Central memory CD4-positive, alpha-beta T cell (primary cell): Measurements from ENCODE around the gene EVI5L.
"Not testable (repeated sequence)": the region's sequence is repeated elsewhere in the genome, so short reads cannot be mapped to it uniquely, and the experiment has no call there.

Experiments
- DNase-seq: peaks from one replicate; pipeline ENCODE4 v3.0.0; 2022

The EVI5L gene

DNA sequence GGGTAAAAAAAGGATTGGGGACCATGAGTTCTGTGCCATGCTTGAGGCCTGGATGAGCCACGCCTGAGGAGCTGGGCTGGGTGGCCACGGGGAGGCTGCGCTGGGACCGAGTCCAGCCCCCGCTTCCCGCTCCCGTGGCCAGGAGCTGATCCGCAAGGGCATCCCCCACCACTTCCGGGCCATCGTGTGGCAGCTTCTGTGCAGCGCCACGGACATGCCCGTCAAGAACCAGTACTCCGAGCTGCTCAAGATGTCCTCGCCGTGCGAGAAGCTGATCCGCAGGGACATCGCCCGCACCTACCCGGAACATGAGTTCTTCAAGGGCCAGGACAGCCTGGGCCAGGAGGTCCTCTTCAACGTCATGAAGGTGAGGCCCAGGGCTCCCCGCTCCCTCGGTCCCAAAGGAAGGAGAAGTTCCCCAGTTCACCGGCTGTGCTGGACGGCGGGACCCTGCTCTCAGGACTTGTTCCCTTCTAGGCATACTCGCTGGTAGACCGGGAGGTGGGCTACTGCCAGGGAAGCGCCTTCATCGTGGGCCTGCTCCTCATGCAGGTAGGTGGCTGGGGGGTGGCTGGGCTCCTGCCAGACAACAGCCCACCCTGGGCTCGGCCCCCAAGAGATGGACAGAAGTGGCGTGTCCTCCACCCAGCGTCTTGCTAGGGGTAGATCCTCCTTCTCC is 18.9 kb downstream of the EVI5L start:
- no peak for DNase-seq

DNA sequence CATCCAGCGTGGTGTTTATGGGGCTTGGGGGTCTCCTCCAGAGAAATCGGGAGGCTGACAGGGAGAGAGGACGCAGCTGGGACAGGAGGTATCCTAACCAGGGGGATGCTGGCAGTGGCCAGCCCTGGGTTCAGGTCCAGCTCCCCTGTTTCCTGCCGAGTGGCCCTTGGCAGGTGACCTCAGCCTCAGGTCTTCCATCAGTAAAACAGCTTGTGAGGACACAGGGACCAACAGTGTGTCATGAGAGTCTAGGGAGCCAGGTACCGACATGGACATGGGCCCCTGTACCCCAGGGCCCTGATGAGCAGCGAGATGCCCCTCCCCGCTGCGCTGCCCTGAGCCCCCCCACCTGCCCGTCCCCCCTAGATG is 19.6 kb downstream of the EVI5L start:
- no peak for DNase-seq

DNA sequence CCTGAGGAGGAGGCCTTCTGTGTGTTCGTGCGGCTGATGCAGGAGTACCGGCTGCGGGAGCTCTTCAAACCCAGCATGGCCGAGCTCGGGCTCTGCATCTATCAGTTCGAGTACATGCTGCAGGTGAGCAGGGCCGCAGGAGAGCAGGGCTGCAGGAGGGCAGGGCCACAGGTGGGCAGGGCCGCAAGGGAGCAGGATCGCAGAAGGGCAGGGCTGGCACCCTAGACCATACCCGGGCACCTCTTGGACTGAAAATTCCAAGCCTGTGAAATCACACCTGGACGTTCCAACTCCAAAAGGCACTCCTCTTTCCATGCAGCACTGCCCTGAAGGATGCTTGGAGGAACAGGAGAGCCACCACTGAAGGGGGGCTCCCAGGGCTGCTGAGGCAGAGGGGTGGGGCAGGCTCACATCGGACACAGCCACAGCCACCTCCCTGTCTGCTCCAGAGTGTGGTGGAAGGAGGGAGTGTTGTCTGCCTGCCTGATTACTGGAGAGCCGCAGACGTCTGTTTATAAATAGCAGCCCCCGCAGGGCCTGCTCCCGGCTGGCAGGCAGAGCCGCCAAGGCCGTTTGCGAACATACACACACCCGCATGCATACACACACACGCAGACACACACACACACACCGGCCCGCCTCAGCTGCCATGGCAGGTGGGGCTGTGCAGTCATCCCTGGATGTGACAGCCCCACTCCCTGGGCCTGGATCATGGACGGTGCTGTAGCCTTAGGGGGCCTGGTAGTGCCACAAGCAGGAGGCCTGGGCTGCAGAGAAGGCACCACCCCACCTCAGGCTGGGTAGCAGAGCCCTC is 20.2 kb downstream of the EVI5L start:
- DNase-seq: no peak

DNA sequence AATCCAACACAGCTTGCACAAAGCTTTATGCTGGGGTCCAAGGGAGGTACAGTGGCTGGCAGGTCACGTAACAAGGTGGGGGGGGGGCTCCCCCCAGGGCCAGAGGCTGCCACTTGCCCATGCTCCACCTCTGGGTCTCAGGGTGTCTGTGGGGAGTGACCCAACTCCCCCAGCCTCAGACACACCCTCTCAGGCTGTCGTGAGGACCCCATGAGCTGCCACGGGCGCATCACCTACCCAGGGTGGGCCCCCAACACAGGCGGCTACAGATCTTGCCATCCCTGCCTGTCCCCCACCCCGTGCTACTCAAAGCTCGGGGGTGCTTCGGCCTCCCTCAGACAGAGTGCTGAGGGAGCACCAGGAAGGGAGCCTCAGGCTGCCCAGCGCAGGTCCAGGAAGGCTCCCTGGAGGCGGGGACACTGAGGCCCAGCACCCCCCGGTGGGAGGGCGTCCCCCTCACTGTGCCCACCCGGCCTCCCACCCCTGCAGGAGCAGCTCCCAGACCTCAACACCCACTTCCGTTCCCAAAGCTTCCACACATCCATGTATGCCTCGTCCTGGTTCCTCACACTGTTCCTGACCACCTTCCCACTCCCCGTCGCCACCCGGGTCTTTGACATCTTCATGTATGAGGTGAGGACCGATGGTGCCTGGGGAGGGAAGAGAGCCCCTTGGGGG is 21.1 kb downstream of the EVI5L start:
- DNase-seq: no peak

DNA sequence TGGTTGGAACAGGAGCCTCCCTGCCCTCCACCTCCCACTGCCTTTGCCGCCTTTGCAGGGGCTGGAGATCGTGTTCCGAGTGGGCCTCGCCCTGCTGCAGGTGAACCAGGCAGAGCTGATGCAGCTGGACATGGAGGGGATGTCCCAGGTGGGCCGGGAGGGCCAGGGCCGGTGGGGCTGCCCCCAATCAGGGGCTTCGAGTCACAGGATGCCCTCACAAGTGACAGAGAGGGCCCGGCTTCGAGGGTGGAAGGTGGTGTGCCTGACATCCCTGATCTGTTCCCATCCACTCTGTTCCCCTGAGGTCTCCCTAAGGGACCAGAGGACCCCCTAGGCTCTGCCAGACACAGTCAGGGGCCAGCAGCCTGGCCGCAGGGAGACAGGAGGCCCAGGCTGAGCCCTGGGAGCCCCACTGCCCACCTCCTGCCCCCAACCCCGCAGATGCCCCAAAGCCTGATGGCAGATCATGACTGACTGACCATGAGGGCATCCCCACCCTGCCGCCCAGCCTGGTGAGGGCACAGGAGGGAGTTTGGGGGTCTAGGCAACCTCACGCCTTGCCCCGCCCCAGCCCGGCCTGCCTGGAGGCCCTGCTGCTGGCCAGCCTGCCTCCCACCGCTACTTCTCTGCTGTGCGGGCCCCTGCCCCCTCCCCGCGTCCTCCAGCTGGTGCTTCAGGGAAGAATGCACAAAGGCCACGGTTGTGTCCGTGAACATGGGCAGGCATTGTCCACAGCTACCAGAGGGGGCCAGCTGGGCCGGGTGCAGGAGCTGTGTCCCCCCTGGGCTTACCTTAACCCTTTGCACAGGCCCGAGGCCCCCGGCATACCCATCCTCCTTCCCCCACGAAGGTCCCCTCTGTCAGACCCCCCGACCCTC is 21.8 kb downstream of the EVI5L start:
- no peak for DNase-seq

DNA sequence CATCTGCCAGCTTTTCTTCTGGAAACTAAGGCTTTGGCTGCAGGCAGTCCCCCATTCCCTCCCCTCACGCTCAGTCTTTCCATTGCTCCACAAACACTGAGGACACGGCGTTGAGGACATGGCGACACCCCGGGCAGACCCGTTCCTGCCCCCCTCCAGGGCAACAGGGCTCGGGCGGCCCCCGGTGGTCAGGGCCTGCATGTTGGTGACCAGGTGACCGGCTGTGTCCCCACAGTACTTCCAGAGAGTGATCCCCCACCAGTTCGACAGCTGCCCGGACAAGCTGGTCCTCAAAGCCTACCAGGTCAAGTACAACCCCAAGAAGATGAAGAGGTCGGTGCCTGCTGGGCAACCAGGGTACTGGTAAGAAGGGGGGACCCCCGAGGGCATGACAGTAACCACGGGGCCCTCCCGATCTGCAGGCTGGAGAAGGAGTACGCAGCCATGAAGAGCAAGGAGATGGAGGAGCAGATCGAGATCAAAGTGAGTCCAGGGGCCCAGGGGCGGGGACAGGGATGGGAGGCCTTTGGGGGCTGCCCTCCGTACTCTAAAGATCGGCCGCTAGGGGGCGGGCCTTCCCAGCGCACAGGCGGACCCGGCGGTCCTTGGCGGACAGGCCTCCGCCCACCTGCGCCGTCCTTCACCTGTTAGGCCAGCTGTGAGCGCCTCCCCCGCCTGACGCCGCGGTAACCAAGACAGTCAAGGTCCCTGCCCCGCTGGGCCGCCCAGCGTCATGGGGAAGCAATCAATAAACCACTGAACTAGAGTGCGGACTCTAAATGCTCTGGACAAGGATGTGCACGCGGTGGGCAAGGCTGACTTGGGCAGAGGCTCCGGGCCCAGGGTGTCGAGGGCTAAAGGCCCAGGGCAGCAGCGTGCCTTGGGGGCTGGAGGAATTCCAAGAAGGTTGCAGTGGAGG is 23.1 kb downstream of the EVI5L start:
- peak; percentile 51 for DNase-seq

DNA sequence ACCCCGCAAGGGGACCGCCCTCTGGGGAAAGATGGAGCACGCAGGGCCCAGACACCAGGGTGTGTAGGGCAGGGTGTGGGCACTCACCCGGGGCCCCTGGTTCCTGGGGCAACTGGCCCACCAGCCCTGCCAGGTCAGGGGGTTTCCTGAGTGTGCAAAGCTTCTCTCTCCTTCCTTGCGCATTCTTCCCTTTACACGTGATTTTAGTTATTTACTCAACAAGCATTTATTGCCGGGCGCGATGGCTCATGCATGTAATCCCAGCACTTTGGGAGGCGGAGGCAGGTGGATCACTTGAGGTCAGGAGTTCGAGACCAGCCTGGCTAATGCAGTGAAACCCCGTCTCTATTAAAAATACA is 23.7 kb downstream of the EVI5L start:
- DNase-seq: no peak

DNA sequence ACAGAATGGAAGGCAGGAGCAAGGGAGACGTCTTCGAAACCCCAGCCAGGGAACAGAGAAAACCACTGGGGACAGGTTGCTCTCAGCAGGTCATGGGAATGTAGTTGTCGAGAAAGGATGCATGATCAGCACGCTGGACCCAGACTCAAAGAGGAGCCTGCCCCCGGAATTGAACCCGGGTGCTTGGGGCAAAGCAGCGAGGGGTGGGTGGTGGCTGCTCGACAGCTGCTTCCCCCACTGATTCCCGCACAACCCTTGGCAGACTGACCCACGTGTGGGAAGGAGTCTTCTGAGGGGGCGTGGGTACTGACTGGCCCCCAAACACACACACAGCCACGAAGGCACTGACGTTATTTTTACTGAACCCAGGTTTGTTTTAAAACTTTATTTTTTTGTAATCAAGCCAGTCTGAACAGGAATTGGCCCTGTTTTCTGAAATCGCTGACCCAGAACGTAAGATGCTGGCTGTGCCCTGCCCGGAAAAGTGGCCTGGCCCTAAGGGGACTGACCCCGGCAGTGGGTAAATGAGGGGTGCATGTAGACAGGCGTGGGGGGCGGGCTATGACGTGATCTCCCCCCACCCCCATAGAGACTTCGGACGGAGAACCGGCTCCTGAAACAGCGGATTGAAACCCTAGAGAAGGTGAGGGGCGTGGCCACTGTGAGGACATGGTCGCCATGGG is 25.5 kb downstream of the EVI5L start:
- DNase-seq: no peak

DNA sequence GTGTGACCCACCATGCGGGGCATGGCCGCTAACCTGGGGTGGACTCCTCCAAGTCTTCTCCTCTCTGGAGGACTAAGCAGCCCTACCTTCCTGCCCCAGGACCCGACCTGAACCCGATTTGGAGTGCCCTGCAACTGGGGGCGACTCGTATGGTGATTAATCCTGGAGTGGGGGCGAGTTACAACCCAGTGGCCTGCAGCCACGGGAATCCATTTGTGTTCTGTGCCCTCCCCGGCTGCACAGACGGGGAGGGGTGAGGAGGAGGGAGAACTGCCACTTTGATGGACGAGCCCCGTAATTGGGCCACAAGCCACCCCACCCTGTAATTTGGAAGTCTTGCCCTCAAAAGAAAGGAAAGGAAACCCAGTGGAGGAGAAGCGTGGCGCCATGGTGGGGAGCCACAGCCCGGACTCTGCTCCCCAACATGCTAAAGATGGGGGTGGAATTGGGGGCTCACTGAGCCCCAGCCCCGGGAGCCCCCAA is 26.1 kb downstream of the EVI5L start:
- no peak for DNase-seq

DNA sequence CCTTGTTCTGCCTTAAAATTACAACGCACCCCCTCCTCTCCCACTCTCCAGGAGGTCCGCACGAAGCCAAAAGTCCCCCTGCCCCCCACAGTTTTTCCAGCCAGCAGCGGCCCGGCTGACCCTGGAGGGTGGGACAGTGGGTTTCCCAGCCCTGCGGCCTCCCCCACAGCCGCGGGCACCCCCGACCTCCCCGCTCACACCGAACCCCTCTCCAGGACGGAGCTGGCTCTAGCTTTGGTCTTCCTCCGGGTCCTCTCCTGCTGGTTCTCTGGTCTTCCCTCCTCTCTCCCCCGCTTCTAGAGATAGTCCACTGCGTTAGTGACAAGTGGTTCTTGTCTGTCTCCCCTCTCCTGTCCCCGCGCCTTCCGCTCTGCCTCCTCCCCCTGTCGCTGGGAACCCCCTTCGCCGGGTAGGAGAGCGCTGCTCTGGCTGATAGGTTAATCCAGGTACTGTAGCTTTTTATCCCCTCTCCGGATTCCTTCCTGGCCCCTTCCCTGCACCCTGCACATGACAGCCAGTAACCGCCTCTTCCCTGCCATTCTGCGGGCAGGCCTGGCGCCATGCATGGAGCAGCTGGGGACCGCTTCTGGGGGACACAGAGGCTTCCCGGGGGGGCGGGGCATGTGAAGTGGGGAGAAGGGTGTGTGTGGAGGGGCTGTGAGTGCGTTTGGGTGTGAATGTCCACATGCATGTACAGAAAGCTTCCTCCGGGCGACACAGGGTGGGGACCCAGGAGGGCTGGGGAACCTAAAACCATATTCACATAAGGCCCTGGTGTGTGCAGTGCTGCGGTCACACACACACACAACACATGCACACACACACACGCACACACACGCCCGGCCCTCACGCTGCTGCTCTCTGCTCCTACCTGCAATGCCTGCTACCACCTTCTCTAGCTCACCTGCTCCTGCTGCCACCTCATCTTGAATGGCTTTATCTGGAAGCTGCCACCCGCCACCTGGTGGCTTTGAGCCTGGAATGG is 27.0 kb downstream of the EVI5L start:
- DNase-seq: no peak

DNA sequence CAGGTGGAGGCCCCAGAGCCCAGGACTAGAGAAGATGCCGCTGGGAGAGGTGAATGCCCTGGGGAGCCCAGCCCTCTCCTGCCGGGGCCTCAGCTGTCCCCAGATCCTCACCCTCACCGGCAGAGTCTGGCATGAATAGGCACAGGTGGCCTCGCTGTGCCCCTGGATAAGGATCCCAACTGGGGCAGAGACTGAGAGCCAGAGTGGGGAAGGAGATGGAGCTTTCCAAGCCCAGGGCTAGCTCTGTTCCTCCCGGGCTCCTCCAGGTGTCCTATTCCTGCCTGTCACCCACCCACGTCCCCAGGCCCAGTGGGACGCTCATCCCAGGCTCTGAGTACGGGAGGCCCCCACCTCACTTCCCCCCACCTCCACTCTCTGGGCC is 27.7 kb downstream of the EVI5L start:
- no peak for DNase-seq

DNA sequence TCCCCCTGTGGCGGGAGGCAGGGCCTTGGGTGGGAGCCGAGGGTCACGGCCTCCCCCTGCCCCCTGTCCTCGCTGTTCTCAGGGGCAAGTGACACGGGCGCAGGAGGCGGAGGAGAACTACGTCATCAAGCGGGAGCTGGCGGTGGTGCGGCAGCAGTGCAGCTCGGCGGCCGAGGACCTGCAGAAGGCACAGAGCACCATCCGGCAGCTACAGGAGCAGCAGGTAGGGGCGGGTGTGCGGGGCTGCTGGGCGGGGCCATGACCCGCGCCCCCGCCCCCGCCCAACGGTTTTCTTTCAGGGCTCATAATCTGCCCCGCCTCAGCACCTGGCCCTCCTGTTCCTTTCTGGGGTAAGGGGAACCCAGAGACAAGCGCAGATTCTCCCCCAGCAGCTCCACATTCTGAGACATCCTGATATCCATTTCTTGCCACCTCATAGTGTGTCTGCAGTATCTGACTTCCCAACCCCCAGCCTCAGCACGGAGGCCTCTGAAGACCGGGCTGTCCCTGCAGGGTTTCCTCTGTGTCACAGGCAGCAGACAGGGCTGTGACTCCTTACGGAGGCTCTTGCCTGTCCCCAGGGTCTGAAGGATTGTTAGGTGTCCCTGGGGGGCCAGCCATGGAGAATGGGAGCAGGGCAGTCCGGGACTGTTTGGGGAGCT is 28.2 kb downstream of the EVI5L start:
- no peak for DNase-seq

DNA sequence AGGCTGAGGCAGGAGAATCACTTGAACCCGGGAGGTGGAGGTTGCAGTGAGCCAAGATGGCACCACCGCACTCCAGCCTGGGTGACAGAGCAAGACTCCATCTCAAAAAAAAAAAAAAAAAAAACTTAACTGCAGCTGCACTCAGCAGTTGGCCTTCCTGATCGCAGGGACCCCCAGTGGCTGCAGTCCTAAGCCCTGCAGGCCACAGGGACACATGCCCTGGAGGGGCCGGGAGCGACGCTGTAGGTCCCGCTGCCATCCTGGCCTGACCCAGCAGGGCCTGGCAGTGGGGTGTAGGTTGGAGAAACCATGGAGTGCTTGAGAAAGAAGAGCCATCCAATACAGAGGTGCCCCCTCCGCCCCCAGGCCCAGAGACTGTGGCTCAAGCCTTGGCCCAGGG is 29.1 kb downstream of the EVI5L start:
- DNase-seq: not testable (repeated sequence)

DNA sequence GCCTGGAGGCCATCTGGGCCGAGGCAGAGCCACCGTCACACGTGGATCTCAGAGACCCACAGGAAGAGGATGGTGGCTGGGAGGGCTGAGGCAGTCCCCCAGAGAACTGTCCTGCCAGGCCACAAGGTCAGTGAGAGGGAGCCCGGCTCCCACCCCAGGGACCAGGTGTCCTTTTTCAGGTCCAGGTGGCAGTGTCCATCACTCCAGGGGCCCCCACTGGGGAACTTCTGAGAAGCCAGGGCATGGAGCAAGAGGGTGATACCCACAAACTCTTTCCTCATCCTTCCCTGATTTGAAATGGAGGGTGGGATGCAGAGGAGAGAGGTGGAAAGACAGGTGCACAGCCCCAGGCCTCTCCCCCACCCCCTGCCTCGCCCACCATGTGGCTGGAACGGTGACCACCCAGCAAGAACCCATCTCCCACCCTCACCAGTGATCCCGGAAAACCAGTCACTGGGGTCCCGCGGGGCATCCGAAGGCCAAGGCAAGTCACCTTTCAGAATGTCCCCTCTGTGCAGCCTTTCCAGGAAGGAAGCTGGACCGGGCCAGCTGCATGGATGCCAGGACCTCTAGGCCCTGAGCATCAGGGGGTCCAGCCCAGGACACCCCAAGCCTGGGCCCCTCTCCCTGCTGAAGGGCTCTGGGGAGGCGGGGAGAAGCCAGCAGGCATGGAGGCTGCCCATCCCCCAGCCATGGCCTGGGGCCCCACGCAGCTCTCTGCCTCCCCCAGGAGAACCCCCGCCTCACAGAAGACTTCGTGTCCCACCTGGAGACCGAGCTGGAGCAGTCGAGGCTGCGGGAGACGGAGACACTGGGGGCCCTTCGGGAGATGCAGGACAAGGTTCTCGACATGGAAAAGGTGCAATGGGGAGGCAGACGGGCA is 30.1 kb downstream of the EVI5L start:
- DNase-seq: no peak

DNA sequence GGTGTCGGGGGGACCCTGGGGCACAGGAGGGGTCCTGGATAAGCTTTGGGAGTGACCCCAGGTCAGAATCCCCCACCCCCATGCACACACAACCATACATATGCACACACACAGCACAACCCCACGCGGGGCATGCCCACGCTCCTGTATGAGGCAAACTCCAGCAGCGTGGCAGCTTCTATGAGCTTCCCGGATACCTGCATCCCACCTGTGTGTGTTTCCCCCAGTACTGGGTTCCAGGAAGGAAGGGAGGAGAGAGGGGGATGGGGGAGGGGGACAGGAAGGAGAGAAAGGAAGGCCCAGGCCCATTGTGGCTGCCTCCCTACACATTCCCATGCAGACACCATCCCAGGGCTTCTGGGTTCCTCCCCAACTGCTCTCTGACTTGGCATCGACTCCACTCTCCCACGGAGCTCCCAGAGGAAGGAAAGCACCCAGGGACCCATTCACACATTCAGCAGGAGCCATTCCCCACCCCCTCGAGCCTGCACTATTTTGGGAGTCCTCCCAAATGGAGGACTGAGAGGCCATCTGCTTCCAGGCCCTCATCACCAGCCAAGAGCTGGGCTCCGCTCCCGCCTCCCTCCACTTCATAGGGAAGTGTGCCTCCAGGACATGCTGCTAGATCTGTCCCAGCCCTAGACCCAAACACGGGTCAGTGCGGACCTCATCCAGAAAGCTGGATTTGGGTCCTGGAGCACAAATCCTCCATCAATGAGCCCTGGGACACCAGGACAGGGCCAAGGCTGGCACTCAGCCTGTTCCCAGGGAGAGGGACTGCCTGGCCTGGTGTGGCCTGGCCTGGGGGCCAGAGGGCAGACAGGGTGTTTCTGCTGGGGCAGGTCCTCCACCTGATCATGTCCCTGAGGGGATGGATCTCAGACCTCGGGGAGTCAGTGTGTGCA is 30.9 kb downstream of the EVI5L start:
- no peak for DNase-seq

DNA sequence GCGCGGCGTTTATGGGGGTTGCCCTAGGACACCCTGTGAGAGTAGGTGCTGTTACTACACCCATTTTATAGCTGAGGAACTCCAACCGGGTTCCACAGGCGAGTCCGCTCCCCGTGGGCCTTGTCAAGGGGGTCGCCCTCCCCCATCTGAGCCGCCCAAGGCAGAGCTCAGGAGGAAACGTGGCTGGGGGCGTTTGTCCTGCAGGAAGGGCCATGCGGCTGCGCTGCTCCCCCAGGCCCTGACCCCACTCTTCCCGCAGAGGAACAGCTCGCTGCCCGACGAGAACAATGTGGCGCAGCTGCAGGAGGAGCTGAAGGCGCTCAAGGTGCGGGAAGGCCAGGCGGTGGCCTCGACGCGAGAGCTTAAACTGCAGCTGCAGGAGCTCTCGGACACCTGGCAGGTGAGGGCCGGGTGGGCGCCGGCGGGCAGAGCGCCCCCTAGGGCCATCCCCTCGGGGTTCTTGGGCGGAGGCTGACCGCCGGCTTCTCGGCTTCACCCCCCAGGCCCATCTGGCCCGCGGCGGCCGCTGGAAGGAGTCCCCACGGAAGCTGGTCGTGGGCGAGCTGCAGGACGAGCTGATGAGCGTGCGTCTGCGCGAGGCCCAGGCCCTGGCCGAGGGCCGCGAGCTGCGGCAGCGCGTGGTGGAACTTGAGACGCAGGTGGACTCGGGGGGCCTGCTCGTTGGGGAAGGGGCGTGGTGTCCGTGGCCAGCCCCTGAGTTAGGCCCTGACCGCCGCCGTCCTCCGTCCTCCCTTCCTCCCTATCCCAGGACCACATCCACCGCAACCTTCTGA is 31.8 kb downstream of the EVI5L start:
- DNase-seq: no peak
